Neural progenitor cell (in vitro differentiated cells): ENCODE results near the gene HEPACAM2.

Experiments used
- CTCF ChIP-seq: fragments of 200-600 bp; sonication (generic); IDR thresholded peaks from 2 replicates; pipeline ENCODE4 v1.5.1; 2017; ENCODE audit warnings: antibody characterized with exemption, mild to moderate bottlenecking
- EZH2 ChIP-seq: fragments of 200-600 bp; sonication (generic); IDR thresholded peaks from 2 replicates; pipeline ENCODE4 v1.6.1; 2017; ENCODE audit warnings: antibody characterized with exemption, mild to moderate bottlenecking, moderate library complexity
- EZH2phosphoT487 ChIP-seq: fragments of 200-600 bp; sonication (generic); IDR thresholded peaks from 2 replicates; pipeline ENCODE4 v1.6.1; 2017; ENCODE audit warnings: antibody characterized with exemption

- TF ChIP-seq CTCF = no peak
- no peak for TF ChIP-seq EZH2
- TF ChIP-seq EZH2phosphoT487 = no peak
These were observed 66.8 kb downstream of the HEPACAM2 start for GRCh38 chr7:93159490-93159889.
